GM18517 (cell line): Measurements from ENCODE around the gene TMBIM4.
A peak's percentile ranks its signal among the peaks of the same experiment; 100 is the strongest.

Experiments used
- ATAC-seq: cut with Tn5 transposase; IDR thresholded peaks from one replicate; pipeline ENCODE4 v1.9.1; 2021; ENCODE audit warnings: mild to moderate bottlenecking, moderate library complexity; ENCODE audit not compliant: unreplicated experiment

The TMBIM4 gene

GRCh38 chr12:66142826-66143225 is 27.0 kb downstream of the TMBIM4 start:
- no peak for ATAC-seq

DNA sequence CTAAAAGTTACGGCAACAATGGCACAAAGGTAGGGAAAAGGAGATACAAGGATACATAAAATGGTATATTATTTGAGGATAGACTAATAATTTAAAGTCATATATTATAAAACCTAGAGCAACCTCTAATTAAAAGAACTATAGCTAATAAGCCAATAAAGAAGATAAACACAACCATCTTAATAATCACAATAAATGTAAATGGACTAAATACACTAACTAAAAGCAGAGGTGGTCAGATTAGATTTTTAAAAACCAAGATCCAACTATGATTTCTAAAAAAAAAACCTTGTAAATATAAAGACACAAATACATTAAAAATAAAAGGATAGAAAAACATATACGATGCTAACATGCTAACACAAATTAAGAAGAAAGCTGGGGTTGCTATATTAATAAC is 28.5 kb downstream of the TMBIM4 start:
- ATAC-seq, result no peak

DNA sequence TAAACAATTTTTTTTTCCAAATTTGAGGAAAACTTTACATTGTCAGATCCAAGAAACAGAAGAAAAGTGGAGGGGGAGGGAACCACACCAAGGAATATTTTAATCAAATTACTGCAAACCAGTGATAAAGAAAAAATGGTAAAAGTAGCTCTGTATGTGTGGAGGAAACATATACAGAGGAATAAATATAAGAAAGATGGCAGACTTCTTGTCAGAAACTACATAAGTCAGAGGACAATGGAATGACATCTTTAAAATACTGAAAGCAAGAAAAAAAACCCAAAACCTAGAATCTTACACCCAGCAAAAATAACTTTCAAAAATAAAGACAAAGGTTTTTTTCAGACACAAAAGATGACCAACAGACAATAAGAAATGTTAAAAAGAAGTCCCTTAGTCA is 29.1 kb downstream of the TMBIM4 start:
- ATAC-seq, result no peak

- no peak for ATAC-seq
These were observed 30.5 kb downstream of the TMBIM4 start for GRCh38 chr12:66139328-66139727.

DNA sequence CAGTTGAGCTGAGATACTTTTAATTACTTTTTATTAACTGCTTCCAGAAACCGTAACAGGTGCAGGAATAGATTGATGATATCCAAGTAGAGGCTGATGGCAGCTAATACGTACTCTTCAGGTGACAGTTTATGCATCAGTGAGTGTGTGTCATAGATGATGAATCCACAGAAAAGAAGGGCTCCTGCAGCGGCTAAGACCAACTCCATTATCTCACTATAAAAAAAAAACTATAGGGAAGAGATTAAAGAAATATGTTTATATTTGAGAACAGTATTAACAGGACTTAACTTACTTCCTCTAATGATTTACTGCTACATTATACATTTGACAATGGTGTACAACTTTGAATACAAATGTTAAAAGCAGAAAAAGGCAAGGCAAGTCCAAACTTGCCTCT is 31.9 kb downstream of the TMBIM4 start:
- no peak for ATAC-seq

DNA sequence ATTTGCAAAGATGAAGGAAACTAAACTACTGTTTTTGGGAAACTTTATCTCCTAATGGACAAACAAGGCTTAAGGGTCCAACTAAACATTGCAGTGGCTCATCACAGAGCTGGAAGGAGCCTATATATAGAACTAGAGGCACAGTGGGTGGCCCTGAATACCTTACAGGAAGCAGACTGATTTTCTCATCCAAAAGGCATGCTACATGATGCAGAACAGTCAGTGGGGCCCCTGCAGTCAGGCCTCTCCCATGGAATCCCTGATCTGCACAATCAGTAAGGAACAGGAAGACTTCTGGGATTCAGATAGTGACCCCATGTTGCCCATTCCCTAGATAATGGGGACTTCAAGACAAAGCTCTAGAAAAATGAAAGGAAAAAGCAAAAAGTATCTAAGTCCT is 37.4 kb downstream of the TMBIM4 start:
- ATAC-seq, result no peak

GRCh38 chr12:66131067-66131688 is 38.6 kb downstream of the TMBIM4 start:
- peak; percentile 2 for ATAC-seq

DNA sequence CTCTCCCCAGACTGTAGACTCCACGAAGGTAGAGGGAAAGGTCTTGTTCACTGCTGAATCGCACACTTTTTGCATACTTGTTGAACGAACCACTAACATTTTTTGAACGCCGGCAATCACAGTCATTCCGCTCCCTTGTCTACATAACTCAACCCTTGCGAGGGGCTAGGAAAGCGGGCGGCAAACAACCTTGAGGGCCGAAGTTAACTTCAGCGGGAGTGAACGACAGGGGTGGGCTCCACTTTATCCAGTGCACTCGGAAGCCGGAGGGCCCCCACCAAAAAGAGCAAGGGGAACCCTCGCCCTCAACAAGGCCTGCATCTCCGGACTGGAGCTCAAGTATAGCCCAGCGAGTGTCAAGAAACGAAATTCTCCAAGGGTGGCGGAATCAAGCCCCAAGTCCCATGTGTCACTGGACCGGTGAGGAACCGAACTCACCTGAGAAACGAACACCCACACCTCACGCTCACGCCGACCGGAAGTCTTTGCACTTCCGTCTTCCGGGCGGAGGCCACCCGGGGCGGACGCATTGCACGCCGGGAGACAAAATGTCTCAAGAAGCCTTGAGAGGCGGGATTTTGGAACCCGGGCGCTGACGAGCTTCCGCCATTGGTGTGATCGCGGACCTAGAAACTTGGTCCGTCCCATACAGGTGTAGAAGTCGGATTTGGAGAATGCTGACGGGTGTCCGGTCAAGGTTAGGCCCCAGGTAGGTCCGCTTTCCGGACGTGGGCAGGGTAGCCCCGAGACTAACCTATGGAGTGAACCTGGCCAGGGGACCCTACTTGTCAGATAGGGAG is 39.3 kb downstream of the TMBIM4 start, which contains the start of gene LLPH:
TSS of gene LLPH (minus strand) at position 484 of the 800 bp plus-strand sequence. CDS start 1,644 bp downstream, outside the sequence.
- ATAC-seq, result peak; percentile 95

- no peak for ATAC-seq
These were observed 39.9 kb downstream of the TMBIM4 start for GRCh38 chr12:66129934-66130266.

DNA sequence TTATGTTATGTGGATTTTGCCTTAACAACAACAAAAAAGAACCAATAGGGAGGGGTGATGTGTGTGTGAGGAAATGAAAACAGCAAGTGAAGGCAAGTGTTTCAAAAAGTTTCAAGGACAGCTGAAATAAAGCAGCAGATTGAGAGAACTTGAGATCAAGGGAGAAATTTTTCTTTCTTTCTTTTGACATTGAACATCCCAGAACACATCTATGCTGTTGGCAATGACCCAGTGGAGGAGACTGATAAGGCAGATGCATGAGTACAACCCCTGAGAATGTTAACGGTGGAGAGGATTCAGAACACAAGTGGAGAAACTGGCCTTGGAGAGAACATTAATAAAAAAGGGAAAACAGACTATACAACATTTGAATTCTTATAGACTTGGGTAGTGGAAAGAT is 42.1 kb downstream of the TMBIM4 start:
- no peak for ATAC-seq

GRCh38 chr12:66120477-66120876 is 49.3 kb downstream of the TMBIM4 start:
- ATAC-seq, result no peak

GRCh38 chr12:66119870-66120241 is 49.9 kb downstream of the TMBIM4 start:
- ATAC-seq, result peak; percentile 55

- ATAC-seq, result no peak
These were observed 50.4 kb downstream of the TMBIM4 start for GRCh38 chr12:66119229-66119869.

GRCh38 chr12:66118240-66118891 is 51.4 kb downstream of the TMBIM4 start:
- ATAC-seq, result no peak

DNA sequence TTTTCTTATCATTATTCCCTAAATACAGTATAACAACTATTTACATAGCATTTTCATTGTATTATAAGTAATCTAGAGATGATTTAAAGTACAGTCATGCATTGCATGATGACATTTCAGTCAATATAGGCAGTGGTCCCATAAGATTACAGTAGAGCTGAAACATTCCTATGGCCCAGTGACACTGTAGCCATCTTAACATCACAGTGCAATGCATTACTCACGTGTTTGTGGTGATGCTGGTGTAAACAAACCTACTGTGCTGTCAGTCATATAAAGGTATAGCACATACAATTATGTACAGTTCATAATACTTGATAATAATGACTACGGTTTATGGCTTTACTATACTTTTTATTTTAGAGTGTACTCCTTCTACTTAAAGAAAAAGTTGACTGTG is 52.6 kb downstream of the TMBIM4 start:
- ATAC-seq, result no peak

- no peak for ATAC-seq
These were observed 54.7 kb downstream of the TMBIM4 start for GRCh38 chr12:66115071-66115600.

DNA sequence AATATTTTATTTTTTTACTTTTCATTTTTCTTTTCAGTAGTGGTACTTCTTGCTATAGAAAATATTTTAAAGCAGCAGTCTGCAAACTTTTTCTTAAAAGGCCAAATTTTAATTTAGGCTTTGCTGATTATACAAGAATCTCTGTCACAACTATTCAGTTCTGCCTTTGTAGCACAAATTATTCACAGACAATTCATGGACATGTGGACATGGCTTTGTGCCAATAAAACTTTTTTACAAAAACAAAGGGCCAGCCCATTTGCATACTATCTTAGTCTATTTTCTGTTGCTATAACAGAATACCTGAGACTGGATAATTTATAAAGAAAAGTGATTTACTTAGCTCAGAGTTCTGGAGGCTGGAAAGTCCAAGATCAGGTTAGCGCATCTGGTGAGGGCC is 56.3 kb downstream of the TMBIM4 start:
- ATAC-seq, result no peak

DNA sequence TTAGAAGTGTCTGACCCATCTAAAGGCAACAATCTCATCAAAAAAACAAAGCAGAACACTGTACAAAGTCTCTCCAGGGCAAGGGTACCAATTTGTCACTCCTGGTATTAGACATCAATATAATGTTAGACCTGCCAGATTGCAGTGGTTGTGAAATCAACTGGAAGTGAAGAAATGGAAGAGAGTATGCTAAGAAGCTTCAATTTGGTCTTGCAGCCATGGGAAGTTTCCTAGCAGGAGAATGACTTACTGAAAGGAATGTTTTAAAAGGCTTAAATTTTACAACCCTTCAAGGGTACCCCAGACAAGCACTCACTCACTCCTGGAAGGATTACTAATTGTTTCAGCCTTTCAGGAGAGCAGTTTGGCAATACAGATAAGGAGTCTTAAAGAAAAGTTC is 58.2 kb downstream of the TMBIM4 start:
- ATAC-seq, result no peak

- ATAC-seq, result no peak
These were observed 60.7 kb downstream of the TMBIM4 start for GRCh38 chr12:66109056-66109455.

GRCh38 chr12:66108386-66108785 is 61.4 kb downstream of the TMBIM4 start:
- ATAC-seq, result no peak

- ATAC-seq, result peak; percentile 96
These were observed 62.3 kb downstream of the TMBIM4 start for GRCh38 chr12:66107451-66107915.
